ENCODE results near the gene TGIF2LX. TPM values are rescaled to one million over a fixed set of nuclear protein-coding genes. Genes with fewer than 3 reads are reported as not detected.

Gene TGIF2LX
- not detected in 2 replicates for total RNA-seq

DNA sequence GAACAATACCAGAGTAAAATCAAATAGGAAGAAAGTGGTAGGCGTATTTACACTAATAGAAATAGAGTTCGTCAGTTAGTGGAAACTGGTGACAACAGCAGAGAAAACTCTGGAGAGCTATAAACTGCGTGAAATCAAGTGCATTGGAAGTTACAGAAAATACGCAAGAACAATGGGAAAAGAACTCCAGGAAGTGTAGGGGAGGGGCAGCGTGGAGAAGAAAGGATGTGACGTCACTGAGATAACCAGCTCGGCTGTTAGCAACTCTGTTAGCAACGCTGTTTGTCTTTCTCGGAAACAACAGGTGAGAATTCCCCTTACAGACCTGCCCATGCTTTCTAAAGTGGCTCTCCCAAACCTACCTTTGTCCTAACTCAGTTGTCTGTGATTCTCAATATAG lies at the start of gene TGIF2LX:
Gene TGIF2LX, plus strand, starts transcription at position 244 of the 400 bp plus-strand sequence. CDS start 178 bp downstream, outside the sequence.

